Mesothelial cell of epicardium (in vitro differentiated cells): ENCODE results near the gene GLYAT. TPM values are rescaled to one million over a fixed set of nuclear protein-coding genes. Genes with fewer than 3 reads are reported as not detected.

Experiments
- DNase-seq, 2 experiments: peaks; one replicate each; pipeline ENCODE4 v3.0.0; 2021; ENCODE audit warnings: low spot score in 2 of 2; ENCODE audit not compliant: unreplicated experiment in 2 of 2
- H3K27ac Mint-ChIP-seq: 2 replicates; pipeline ENCODE4 v1.8.0; 2021; ENCODE audit warnings: mixed read lengths
- H3K27me3 Mint-ChIP-seq: 2 replicates; pipeline ENCODE4 v1.8.0; 2021; ENCODE audit warnings: low read depth, mixed read lengths
- H3K36me3 Mint-ChIP-seq: 2 replicates; pipeline ENCODE4 v1.8.0; 2021; ENCODE audit warnings: mixed read lengths
- H3K4me1 Mint-ChIP-seq: 2 replicates; pipeline ENCODE4 v1.8.0; 2021; ENCODE audit warnings: mixed read lengths
- H3K4me3 Mint-ChIP-seq: 2 replicates; pipeline ENCODE4 v1.8.0; 2021; ENCODE audit warnings: mild to moderate bottlenecking, moderate library complexity, mixed read lengths
- H3K9me3 Mint-ChIP-seq: 2 replicates; pipeline ENCODE4 v1.8.0; 2021; ENCODE audit warnings: mixed read lengths
- CTCF ChIP-seq: fragments of 200-600 bp; sonication (generic); IDR thresholded peaks from one replicate; pipeline ENCODE4 v1.5.0; 2021; ENCODE audit warnings: antibody characterized with exemption; ENCODE audit not compliant: unreplicated experiment
- total RNA-seq: library from RNA; stranded (reverse); gene quantifications from 3 replicates; pipeline ENCODE4 v1.2.1, GENCODE V29; 2021

GLYAT gene
- total RNA-seq, 1 donor from 2014 or later: not detected

GRCh38 chr11:58742140-58742539 is 10.4 kb upstream of the GLYAT start:
- no peak for TF ChIP-seq CTCF
- H3K4me1 Mint-ChIP-seq: no peaks in the 10 kb centered on the region
- no peak for DNase-seq
- peaks cover 80% of the 10 kb centered on the region for H3K9me3 Mint-ChIP-seq
- H3K36me3 Mint-ChIP-seq: no peaks in the 10 kb centered on the region
- H3K4me3 Mint-ChIP-seq: no peak overlapping the region
- H3K27ac Mint-ChIP-seq: no peak overlapping the region
- H3K27me3 Mint-ChIP-seq: no peaks in the 10 kb centered on the region

- H3K9me3 Mint-ChIP-seq: peaks cover 79% of the 10 kb centered on the region
- H3K27ac Mint-ChIP-seq: no peak overlapping the region
- no peaks in the 10 kb centered on the region for H3K27me3 Mint-ChIP-seq
- H3K4me1 Mint-ChIP-seq: no peaks in the 10 kb centered on the region
- DNase-seq: no peak
- TF ChIP-seq CTCF: no peak
- no peaks in the 10 kb centered on the region for H3K36me3 Mint-ChIP-seq
- H3K4me3 Mint-ChIP-seq: no peak overlapping the region
Observed at GRCh38 chr11:58741127-58741526, 9.4 kb upstream of the GLYAT start.

GRCh38 chr11:58740447-58740846 is 8.7 kb upstream of the GLYAT start:
- Mint-ChIP-seq H3K9me3 (peaks cover 78% of the 10 kb centered on the region), H3K27ac (no peak overlapping the region), H3K4me3 (no peak overlapping the region), H3K36me3 (no peaks in the 10 kb centered on the region), H3K4me1 (no peaks in the 10 kb centered on the region), H3K27me3 (no peaks in the 10 kb centered on the region)
- no peak for DNase-seq
- no peak for TF ChIP-seq CTCF

- no peak for DNase-seq
- Mint-ChIP-seq H3K4me1 (no peaks in the 10 kb centered on the region), H3K4me3 (no peak overlapping the region), H3K27me3 (no peaks in the 10 kb centered on the region), H3K36me3 (no peaks in the 10 kb centered on the region), H3K9me3 (peaks cover 78% of the 10 kb centered on the region), H3K27ac (no peak overlapping the region)
- no peak for TF ChIP-seq CTCF
Observed at GRCh38 chr11:58739725-58740430, 8.1 kb upstream of the GLYAT start.

GRCh38 chr11:58734681-58735490 is 3.1 kb upstream of the GLYAT start:
- H3K27me3 Mint-ChIP-seq: no peaks in the 10 kb centered on the region
- no peak overlapping the region for H3K27ac Mint-ChIP-seq
- peaks cover 83% of the 10 kb centered on the region for H3K9me3 Mint-ChIP-seq
- no peak for TF ChIP-seq CTCF
- H3K4me1 Mint-ChIP-seq: no peaks in the 10 kb centered on the region
- H3K36me3 Mint-ChIP-seq: no peaks in the 10 kb centered on the region
- H3K4me3 Mint-ChIP-seq: no peak overlapping the region
- DNase-seq: no peak
